Adrenal gland (tissue), 12 donors: ENCODE data around the gene MARCHF6. TPM values are rescaled to one million over a fixed set of nuclear protein-coding genes. Genes with fewer than 3 reads are reported as not detected.

Source experiments
- DNase-seq, 7 donors: peaks; one replicate each; pipeline ENCODE4 v3.0.0-alpha.2; 2019 to 2020
- H3K27ac ChIP-seq, 5 donors: fragments of 200-600 bp; sonication (generic) in 4 of 5; 1 replicate in 3 of 5; 2 replicates in 2 of 5; pipeline versions ENCODE4 v1.5.1 to v1.8.0; 2016 to 2020; ENCODE audit warnings: mild to moderate bottlenecking in 1 of 5
- H3K27me3 ChIP-seq: fragments of 200-600 bp; 2 replicates; pipeline ENCODE4 v1.8.0; 2021
- H3K36me3 ChIP-seq, 2 donors: fragments of 200-600 bp; replicated peaks in 1 of 2; 1 replicate in 1 of 2; 2 replicates in 1 of 2; pipeline versions ENCODE4 v1.5.1 to v1.8.0; 2018 to 2022
- H3K4me1 ChIP-seq, 2 donors: fragments of 200-600 bp; replicated peaks in 1 of 2; 1 replicate in 1 of 2; 2 replicates in 1 of 2; pipeline versions ENCODE4 v1.5.1 to v1.8.0; 2018 to 2021
- H3K4me3 ChIP-seq, 4 donors: fragments of 200-600 bp; sonication (generic) in 3 of 4; one replicate each; pipeline ENCODE4 v1.5.1; 2016 to 2018
- H3K9me3 ChIP-seq, 3 donors: fragments of 200-600 bp; sonication (generic) in 1 of 3; replicated peaks in 1 of 3; 1 replicate in 2 of 3; 2 replicates in 1 of 3; pipeline versions ENCODE4 v1.5.1 to v1.8.0; 2016 to 2021
- POLR2A ChIP-seq, 2 donors: fragments of 450-650 bp; IDR thresholded peaks; one replicate each; pipeline ENCODE4 v1.6.1; 2017; ENCODE audit warnings: antibody characterized with exemption in 2 of 2, mild to moderate bottlenecking in 2 of 2, moderate library complexity in 1 of 2
- WGBS, 4 donors: extraction: QIAGEN DNeasy Blood & Tissue Kit in 2 of 4; methylation state at CpG; one replicate each; pipeline versions ENCODE4 v1.1.5 to v1.1.7; 2013 to 2017; 5-methylcytosine and 5-hydroxymethylcytosine counted together
- intact Hi-C, 2 donors: fragments of 100-400 bp; cut with DNase I; formaldehyde crosslinking; loops; one replicate each; pipeline versions ENCODE4 v1.14.1 to v1.15.0; 2022 to 2023
- polyA plus RNA-seq, 3 donors: library from polyadenylated mRNA; stranded (reverse); fragments of 200-250 nt in 2 of 3; fragments of 350-450 nt in 1 of 3; fragmentation: Illumina TruSeq in 1 of 3; extraction: RNeasy Lipid Tissue Mini Kit (QIAGEN cat#74804) in 1 of 3; gene quantifications; one replicate each; pipeline ENCODE4 v1.2.3, GENCODE V29; 2013 to 2014
- small RNA-seq, 2 donors: library from RNA; depleted of rRNA; stranded (forward); fragments of <200 nt; gene quantifications; one replicate each; pipeline ENCODE3, GENCODE V24; 2016
- total RNA-seq, 9 donors: library from RNA; depleted of rRNA in 4 of 9; stranded (reverse); fragments of >200 nt in 4 of 9; fragments of 120-200 nt in 1 of 9; fragmentation: NEBNext Ultra II Directional in 1 of 9; extraction: Animal tissue kit (Norgen Biotek cat#: 25700) in 1 of 9; gene quantifications; one replicate each; pipeline versions ENCODE4 v1.1.0 to v1.2.4, GENCODE V29; 2013 to 2023
- TF ChIP-seq, protein P1 (sequence below), 6 experiments: fragments of 450-650 bp in 4 of 6; fragments of 200-600 bp in 2 of 6; sonication (generic) in 1 of 6; IDR thresholded peaks; 1 replicate in 5 of 6; 2 replicates in 1 of 6; pipeline versions ENCODE4 v1.5.1 to v1.8.0; 2016 to 2021; ENCODE audit warnings: antibody characterized with exemption in 6 of 6, mild to moderate bottlenecking in 2 of 6, moderate library complexity in 1 of 6
- donor health status: healthy with polysubstance abuse.
- donor health status: Bipolar disorder and iron deficiency.
- donor health status: DM: yes; HTN: yes; CAD: no.
- donor health status: DM: no; HTN: no; CAD: no.
- donor health status: DM: no; HTN: no; CAD: no.
- donor health status: DM: yes; HTN: yes; CAD: no.

Gene MARCHF6
- total and polyA plus RNA-seq, 12 donors, result 51.6 to 170 (median 115) TPM

- Histone ChIP-seq H3K27me3 (no peaks in the 10 kb centered on the region), H3K9me3 (no peaks in the 10 kb centered on the region), H3K4me3 (no peak overlapping the region), H3K36me3 (peaks cover 0 to 44% of the 10 kb centered on the region in 2 donors), H3K27ac (no peak overlapping the region), H3K4me1 (peaks cover 0 to 9% of the 10 kb centered on the region in 2 donors)
- 64 to 74% (median 67%) methylated on average over 3 of the region's 3 CpGs for WGBS, 4 donors
- TF ChIP-seq, protein P1, sequence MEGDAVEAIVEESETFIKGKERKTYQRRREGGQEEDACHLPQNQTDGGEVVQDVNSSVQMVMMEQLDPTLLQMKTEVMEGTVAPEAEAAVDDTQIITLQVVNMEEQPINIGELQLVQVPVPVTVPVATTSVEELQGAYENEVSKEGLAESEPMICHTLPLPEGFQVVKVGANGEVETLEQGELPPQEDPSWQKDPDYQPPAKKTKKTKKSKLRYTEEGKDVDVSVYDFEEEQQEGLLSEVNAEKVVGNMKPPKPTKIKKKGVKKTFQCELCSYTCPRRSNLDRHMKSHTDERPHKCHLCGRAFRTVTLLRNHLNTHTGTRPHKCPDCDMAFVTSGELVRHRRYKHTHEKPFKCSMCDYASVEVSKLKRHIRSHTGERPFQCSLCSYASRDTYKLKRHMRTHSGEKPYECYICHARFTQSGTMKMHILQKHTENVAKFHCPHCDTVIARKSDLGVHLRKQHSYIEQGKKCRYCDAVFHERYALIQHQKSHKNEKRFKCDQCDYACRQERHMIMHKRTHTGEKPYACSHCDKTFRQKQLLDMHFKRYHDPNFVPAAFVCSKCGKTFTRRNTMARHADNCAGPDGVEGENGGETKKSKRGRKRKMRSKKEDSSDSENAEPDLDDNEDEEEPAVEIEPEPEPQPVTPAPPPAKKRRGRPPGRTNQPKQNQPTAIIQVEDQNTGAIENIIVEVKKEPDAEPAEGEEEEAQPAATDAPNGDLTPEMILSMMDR (IDR thresholded peaks at IDR 0.05), result no peak
- no peak for TF ChIP-seq POLR2A (IDR thresholded peaks at IDR 0.05)
- no peak for DNase-seq
- intact Hi-C loops, result no loop called here
Measured at GRCh38 chr5:10400831-10401230, 47.3 kb downstream of the MARCHF6 start.

- no peak for DNase-seq
- intact Hi-C loops, result no loop called here
- H3K36me3 ChIP-seq, result peaks cover 0 to 49% of the 10 kb centered on the region in 2 donors
- H3K4me1 ChIP-seq, result peaks cover 0 to 9% of the 10 kb centered on the region in 2 donors
- no peak overlapping the region for H3K4me3 ChIP-seq
- 77 to 86% (median 83%) methylated on average over 1 of the region's 1 CpG for WGBS, 4 donors
- no peaks in the 10 kb centered on the region for H3K27me3 ChIP-seq
- no peak for TF ChIP-seq POLR2A (IDR thresholded peaks at IDR 0.05)
- TF ChIP-seq, protein P1 (IDR thresholded peaks at IDR 0.05), result no peak
- no peaks in the 10 kb centered on the region for H3K9me3 ChIP-seq
- H3K27ac ChIP-seq, result no peak overlapping the region
Measured at GRCh38 chr5:10401498-10401897, 48.0 kb downstream of the MARCHF6 start.

Small RNA genes lying within 50 kb of the gene (small RNA-seq; reads per million reads assigned to genes)
- 0 reads per million in 2 donors for gene RF00019

Other genes with a start within 250 kb of the MARCHF6 start
- gene ATPSCKMT, start 103.8 kb upstream of the MARCHF6 start, total RNA-seq, result 10 to 100 TPM; 11.4 to 59.0 (median 24.0) TPM
- gene ATPSCKMT, start 103.8 kb upstream of the MARCHF6 start, polyA plus RNA-seq, result 10 to 100 TPM; 13.7 to 26.5 (median 14.9) TPM
- 100 to 1,000 TPM; 116 to 645 (median 158) TPM for gene CCT5, start 103.4 kb upstream of the MARCHF6 start, total RNA-seq
- gene CCT5, start 103.4 kb upstream of the MARCHF6 start, polyA plus RNA-seq, result 100 to 1,000 TPM in 2 of 3 donors, 10 to 100 TPM in 1; 81.3 to 403 (median 126) TPM
- gene CMBL, start 45.8 kb upstream of the MARCHF6 start, total RNA-seq, result 10 to 100 TPM; 14.9 to 87.7 (median 28.2) TPM
- gene CMBL, start 45.8 kb upstream of the MARCHF6 start, polyA plus RNA-seq, result 10 to 100 TPM; 28.7 to 56.6 (median 29.4) TPM
- gene ROPN1L, start 88.2 kb downstream of the MARCHF6 start, total RNA-seq, result 1 to 10 TPM in 2 of 9 donors, under 1 TPM in 4, not detected in 3; 0.39 to 3.9 (median 0.46) TPM
- under 1 TPM; 0.15 to 0.56 (median 0.24) TPM for gene ROPN1L, start 88.2 kb downstream of the MARCHF6 start, polyA plus RNA-seq
- gene ANKRD33B, start 210.4 kb downstream of the MARCHF6 start, total RNA-seq, result under 1 TPM; 0.14 to 0.69 (median 0.24) TPM
- under 1 TPM; 0.16 to 0.30 (median 0.22) TPM for gene ANKRD33B, start 210.4 kb downstream of the MARCHF6 start, polyA plus RNA-seq